HG03571 (cell line): Measurements from ENCODE around the gene KCNT2.
"Not testable (repeated sequence)": the region's sequence is repeated elsewhere in the genome, so short reads cannot be mapped to it uniquely, and the experiment has no call there.

Experiments
- ATAC-seq: cut with Tn5 transposase; IDR thresholded peaks from one replicate; pipeline ENCODE4 v1.9.1; 2021; ENCODE audit not compliant: unreplicated experiment

KCNT2 gene

DNA sequence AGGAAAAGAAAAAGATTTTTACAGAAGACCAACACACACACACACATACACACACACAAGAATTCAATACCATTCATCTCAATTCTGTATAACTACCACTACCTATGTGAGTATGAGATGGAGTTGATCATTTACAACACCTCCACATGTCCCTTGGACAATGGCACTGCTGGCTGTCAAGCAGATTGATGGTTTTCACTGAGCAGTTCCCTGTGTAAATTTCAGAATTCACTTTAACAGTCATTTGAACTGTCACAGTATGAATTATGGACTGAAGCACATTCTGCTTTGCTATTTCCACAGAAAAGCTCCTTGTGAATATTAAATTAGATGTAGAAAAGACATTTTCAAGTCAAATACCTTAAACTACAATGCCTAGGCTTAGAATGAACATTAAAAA lies 14.3 kb downstream of the KCNT2 start:
- ATAC-seq = no peak

- no peak for ATAC-seq
Observed at GRCh38 chr1:196590959-196591358, 17.3 kb downstream of the KCNT2 start.

DNA sequence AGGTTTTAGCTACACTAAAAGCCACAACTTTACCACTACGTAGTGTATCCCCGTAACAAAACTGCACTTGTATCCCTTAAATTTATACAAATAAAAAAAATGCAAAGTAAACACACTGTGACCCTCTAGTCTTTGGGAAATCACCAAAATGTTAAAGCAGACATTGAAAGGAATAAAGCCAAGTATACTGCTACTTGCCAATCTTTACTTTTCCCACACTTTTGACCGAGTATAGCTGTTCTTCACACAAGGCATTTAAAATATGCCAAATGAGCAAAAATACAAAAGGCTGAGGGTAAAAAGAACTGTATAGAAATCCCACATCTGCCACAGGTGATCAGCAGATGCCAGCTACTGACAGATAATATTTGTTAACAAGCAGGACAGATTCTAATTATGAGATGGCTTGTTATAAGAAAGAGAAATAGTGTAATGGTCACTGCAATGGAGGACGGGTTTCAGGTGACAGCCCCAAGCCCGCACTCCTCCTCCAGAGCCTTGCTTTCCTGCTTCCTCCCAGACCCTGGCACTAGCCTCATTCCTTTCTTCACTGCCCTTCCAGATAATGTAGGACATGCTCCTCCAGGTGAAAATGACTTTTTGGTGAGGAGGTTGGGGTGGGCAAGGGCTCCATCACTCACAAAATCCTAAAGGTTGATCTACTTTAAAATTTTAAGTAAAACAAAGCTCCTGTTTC lies 18.1 kb downstream of the KCNT2 start:
- no peak for ATAC-seq

GRCh38 chr1:196584696-196585095 lies 23.5 kb downstream of the KCNT2 start:
- no peak for ATAC-seq

GRCh38 chr1:196577386-196577785 lies 30.9 kb downstream of the KCNT2 start:
- no peak for ATAC-seq

GRCh38 chr1:196573226-196573625 lies 35.0 kb downstream of the KCNT2 start:
- ATAC-seq = no peak

- ATAC-seq = no peak
Observed at GRCh38 chr1:196567238-196567637, 41.0 kb downstream of the KCNT2 start.

DNA sequence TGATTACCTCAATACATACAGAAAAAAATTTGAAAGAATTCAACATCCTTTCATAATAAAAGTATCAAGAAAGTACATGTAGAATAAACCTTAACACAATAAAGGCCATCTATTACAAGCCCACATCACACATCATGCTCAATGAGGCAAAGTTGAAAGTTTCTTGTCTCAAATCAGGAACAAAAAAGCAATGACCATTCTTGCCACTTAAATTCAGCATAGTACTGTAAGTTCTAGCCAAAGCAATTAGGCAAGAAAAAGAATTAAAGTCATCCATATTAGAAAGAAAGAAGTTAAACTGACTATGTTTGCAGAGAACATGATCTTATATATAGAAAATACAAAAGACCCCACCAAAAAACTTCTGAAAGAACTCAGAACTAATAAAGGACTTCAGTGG lies 44.5 kb downstream of the KCNT2 start:
- ATAC-seq = no peak

DNA sequence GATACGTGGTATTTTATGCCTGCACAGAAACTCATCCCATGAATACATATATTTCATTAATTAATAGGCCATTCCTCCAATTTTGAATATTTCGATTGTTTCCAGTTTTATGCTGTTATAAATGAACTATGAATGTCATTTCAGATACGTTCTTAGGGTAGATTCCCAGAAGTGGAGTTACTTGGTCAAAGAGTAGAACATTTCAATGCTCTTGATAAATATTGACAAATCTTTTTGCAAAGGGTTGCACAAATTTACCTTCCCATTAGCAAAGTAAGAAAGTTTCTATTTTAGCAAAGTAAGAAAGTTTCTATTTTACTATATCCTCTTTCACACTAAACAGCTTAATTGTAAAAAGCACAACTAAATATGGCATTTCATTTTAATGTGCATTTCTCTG lies 48.9 kb downstream of the KCNT2 start:
- no peak for ATAC-seq

DNA sequence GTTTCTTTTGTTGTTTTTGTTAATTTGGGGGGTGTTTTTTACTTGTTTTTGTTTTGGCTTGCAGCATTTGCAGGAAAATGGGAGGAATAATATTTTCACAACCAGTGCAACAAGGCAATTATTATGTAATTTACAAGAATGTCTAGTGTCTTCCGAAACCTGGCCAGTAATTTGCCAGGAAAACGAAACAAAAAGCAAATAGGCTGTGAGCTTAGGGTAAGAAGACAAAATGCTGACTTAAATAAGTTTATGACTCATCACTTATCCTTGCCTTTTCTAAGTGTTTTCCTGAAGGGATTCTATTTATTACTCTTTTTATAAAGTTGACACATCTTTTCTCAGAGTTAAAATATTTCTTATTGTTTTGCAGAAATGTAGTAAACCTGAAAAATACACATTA lies 49.8 kb downstream of the KCNT2 start:
- ATAC-seq = no peak

DNA sequence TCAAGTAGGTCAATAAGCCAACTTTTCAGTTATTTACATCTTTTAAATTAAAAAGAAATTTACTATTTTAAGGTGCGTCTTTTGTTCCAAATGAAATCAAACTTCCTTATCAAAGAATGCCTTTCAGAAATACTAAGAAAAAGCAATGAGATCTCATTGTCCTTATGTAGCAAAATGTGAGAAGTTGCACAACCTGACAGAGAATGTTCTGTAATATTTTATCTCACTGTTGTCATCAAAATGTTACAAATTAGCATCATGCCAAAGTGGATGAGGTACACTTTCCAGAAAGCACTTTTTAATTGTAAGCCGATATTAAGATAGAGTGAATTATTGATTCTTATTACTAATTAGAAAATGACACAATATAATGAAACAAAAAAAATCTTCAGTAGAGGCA lies 50.4 kb downstream of the KCNT2 start:
- no peak for ATAC-seq

- no peak for ATAC-seq
Observed at GRCh38 chr1:196550731-196551130, 57.5 kb downstream of the KCNT2 start.

DNA sequence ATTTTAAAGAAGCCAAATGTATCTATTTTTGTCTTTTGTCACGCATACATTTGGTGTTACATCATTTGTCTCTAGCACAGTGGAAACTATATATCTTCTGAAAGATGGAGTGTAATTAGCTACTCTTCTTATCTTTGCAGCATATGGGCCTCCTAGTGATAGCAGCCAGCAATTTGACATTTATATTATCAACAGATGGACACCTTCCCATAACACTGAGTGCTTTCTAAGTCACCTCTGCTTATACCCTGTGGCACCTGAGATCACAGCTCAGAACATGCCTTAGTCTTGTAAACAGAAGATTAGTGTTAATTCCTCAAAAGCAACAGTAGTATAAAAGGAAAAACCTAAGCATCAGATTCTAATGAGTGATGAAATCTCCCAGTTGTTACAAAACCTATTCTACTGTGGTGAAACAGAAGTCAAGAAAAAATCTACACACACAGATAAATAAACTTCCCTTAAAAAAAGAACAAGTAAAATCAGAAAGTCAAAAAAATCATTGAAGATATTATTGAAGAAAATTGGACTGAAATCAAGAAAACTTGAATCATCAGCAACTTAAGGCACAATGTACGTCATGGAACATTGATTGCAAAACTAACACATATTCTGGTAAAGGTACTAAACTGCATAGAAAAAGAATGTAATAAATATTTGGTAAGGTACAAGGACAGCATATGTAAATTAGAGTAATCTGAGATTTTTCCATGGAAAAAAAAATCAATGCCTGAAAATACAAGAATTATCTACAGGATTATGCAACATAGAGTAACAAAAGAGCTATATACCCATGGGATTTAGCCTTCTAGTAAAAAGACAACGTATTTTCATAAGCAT lies 61.7 kb downstream of the KCNT2 start:
- no peak for ATAC-seq

GRCh38 chr1:196545222-196545621 lies 63.0 kb downstream of the KCNT2 start:
- ATAC-seq = no peak

GRCh38 chr1:196544617-196545016 lies 63.6 kb downstream of the KCNT2 start:
- ATAC-seq = no peak

- ATAC-seq = no peak
Observed at GRCh38 chr1:196543833-196544232, 64.4 kb downstream of the KCNT2 start.

- ATAC-seq = no peak
Observed at GRCh38 chr1:196538473-196538872, 69.8 kb downstream of the KCNT2 start.

GRCh38 chr1:196535727-196536126 lies 72.5 kb downstream of the KCNT2 start:
- ATAC-seq = no peak

DNA sequence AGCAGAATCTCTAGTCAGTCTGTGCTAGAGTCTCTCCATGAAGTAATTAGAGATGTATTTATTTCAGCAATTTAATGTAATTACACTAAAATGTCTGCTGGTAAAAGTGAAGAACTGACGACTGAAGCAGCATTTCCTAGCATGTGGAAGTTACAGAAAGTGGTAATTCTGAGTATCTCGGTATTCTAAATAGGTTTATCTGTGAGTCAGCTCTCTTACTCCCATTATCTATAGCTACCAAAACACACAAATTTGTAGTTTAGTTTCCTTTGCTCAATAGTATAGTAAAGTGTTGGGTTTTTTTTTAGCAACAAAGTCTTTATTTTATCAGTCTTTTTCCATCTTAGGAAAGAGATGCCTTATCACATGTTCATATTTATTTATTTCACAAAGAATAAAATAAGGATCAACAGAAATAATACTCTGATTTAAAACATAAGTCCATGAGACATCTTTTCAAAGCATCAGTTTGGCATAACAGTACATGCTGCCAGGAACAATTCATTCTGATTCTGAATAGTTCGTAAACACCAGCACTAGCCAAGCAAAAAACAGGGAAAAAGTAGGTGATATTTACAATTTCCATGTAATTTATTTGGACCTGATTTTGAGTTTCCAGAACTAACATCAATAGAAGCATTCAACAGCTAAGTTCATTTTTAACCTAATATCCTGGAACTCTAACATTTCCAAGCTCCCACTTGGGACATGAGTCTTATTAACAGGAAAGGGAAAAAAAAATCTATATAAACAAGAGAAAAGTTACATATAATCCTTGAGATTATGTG lies 76.3 kb downstream of the KCNT2 start:
- ATAC-seq = no peak

DNA sequence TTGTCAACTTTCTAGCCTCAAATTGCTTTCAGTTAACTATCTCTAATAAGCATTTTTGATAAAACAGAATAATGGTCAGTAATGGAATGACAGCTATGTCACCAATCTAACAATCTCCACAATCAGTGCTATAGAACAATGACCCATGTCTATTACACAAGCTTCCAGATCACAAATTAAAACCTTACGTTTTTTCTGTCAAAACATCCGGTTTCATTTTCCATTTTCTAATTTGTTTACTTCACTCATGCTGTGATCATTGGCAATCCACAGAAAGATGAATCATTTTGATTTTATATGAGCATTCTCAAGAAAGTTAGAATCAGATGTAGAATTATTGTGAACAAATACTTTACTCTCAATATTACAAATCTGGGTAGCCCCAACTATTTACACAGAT lies 80.3 kb downstream of the KCNT2 start:
- ATAC-seq = no peak

DNA sequence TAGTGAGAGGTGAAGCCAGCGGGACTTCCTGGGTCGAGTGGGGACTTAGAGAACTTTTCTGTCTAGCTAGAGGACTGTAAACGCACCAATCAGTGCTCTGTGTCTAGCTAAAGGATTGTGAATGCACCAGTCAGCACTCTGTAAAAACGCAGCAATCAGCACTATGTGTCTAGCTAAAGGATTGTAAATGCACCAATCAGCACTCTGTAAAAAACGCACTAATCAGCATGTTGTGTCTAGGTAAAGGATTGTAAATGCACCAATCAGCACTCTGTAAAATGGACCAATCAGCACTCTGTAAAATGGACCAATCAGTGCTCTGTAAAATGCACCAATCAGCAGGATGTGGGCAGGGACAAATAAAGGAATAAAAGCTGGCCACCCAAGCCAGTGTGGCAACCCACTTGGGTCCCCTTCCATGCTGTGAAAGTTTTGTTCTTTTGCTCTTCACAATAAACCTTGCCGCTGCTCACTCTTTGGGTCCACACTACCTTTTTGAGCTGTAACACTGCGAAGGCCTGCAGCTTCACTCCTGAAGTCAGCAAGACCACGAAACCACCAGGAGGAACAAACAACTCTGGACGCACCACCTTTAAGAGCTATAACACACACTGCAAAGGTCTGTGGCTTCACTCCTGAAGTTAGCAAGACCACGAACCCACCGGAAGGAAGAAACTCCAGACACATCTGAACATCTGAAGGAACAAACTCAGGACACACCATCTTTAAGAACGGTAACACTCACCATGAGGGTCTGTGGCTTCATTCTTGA lies 85.5 kb downstream of the KCNT2 start:
- ATAC-seq = not testable (repeated sequence)
